Cardiac ventricle fibroblast (primary cell): ENCODE results near the gene SPINK7. TPM values are rescaled to one million over a fixed set of nuclear protein-coding genes. Genes with fewer than 3 reads are reported as not detected.

Experiments used
- total RNA-seq: library from RNA; depleted of rRNA; stranded (reverse); fragments of >200 nt; gene quantifications from 2 replicates; pipeline ENCODE4 v1.2.3, GENCODE V29; 2015

SPINK7 gene
- not detected in 2 replicates for total RNA-seq

DNA sequence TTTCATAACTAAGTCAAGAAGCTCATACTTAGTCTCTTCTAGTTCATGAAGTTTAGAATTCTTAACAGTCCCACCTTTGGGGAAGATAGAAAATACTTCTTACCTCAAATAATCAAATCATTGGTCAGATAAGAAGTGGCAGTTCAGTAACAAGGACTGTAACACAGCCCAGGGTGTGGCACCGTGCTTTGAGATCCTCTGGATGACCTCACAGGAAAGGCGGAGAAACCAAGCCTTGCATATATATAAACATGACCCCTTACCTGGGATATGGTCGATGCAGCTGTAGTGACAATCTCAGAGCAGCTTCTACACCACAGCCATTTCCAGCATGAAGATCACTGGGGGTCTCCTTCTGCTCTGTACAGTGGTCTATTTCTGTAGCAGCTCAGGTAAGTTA lies at the start of gene SPINK7:
Gene SPINK7 (plus strand): TSS at position 271 of the 400 bp plus-strand sequence. CDS start 61 bp downstream, at position 332.

DNA sequence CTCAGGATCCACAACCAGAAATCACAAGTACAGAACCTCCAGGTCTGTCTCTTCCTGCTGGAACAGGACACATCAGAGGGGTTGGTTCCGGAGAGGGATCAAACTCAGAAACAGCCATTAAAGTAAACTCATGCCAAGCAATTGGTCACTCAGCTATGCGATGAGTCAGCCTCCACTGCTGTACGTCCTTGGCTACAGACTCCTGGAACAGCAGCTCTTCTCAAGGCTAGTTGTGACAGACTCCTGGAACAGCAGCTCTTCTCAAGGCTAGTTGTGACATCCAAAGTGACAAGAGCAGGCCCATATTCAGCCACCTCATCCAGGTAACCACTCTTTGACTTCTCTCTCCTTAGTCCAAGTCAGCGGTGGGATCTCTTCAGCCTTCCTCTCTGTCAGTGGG lies 43.7 kb upstream of the SPINK7 start, which contains the start of gene SPINK13:
Gene SPINK13 (plus strand): TSS at position 229 of the 400 bp plus-strand sequence. CDS start 1,279 bp downstream, outside the sequence.

DNA sequence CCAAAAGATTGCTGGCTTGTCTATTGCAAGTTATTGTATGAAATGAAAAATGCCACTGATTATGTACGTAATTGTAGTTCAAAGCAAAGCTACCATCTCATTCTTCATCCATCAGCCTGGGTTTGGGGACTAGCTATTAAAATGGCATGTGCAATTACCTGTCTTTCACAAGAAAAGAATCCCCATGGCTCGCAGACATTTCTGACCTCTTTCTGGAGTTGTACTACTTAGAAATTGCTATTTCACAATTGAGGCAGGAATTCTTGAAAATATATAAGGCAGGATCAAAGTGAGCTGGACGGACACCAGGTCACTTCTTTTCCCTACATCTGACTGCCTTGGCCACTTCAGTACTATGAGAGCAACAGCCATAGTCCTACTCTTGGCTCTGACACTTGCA lies 23.0 kb downstream of the SPINK7 start, which contains the start of gene SPINK9:
Gene SPINK9 (plus strand): TSS at position 301 of the 400 bp plus-strand sequence. CDS start 55 bp downstream, at position 356.

Other genes starting within 250 kb of the SPINK7 start
- not detected in 2 replicates for gene SPINK5, start 248.4 kb upstream of the SPINK7 start, total RNA-seq
- gene SPINK14, start 143.9 kb upstream of the SPINK7 start, total RNA-seq: not detected in 2 replicates
- 1.1 and 1.2 TPM in 2 replicates for gene SPINK6, start 109.4 kb upstream of the SPINK7 start, total RNA-seq
- not detected in 2 replicates for gene MARCOL, start 73.9 kb upstream of the SPINK7 start, total RNA-seq
- gene SPINK13, start 43.6 kb upstream of the SPINK7 start, total RNA-seq: 6.4 and 8.4 TPM in 2 replicates
- gene SPINK9, start 23.1 kb downstream of the SPINK7 start, total RNA-seq: 1.4 TPM in 1 of 2 replicates, not detected in the other
- gene FBXO38, start 71.5 kb downstream of the SPINK7 start, total RNA-seq: 37.8 and 58.9 TPM in 2 replicates